K562 (cell line): ENCODE data around the gene CNOT4. TPM values are rescaled to one million over a fixed set of nuclear protein-coding genes. Genes with fewer than 3 reads are reported as not detected.
A peak's percentile ranks its signal among the peaks of the same experiment; 100 is the strongest.

Source experiments
- ADNP ChIP-seq: fragments of 200-800 bp; sonication (Bioruptor generic); IDR thresholded peaks from 2 replicates; pipeline ENCODE4 v1.6.1; 2016; ENCODE audit warnings: missing genetic modification characterization, missing compliant biosample characterization
- ARNT ChIP-seq, 2 experiments: fragments of 450-650 bp; IDR thresholded peaks; 2 replicates each; pipeline ENCODE4 v1.6.1; 2016; ENCODE audit warnings: mild to moderate bottlenecking in 1 of 2
- CHD2 ChIP-seq: IDR thresholded peaks from 2 replicates; pipeline ENCODE4 v1.6.1; 2011; ENCODE audit warnings: low read depth, low read length
- CREM ChIP-seq: IDR thresholded peaks from 2 replicates; pipeline ENCODE4 v1.6.1; 2014; ENCODE audit warnings: antibody characterized with exemption, low read depth
- DIDO1 ChIP-seq: fragments of 450-650 bp; IDR thresholded peaks from 2 replicates; pipeline ENCODE4 v1.6.1; 2016; ENCODE audit warnings: low read depth, missing biosample characterization, missing genetic modification characterization
- DPF2 ChIP-seq: fragments of 450-650 bp; IDR thresholded peaks from 2 replicates; pipeline ENCODE4 v1.6.1; 2016
- HIVEP1 ChIP-seq: fragments of 250-450 bp; sonication (Bioruptor Pico); IDR thresholded peaks from 2 replicates; pipeline ENCODE4 v1.4.0; 2020; ENCODE audit warnings: mild to moderate bottlenecking
- PHF8 ChIP-seq: fragments of 200-600 bp; sonication (generic); IDR thresholded peaks from 2 replicates; pipeline ENCODE4 v1.6.1; 2012; ENCODE audit warnings: mixed run types, mild to moderate bottlenecking, inconsistent platforms, low read length, moderate library complexity, borderline replicate concordance
- RAD21 ChIP-seq, 2 experiments: fragments of 250-450 bp in 1 of 2; fragments of 450-650 bp in 1 of 2; sonication (Bioruptor Pico) in 1 of 2; formaldehyde crosslinking in 1 of 2; IDR thresholded peaks in 1 of 2; conservative IDR thresholded peaks in 1 of 2; 2 replicates each; pipeline versions ENCODE4 v1.4.0 to v1.8.0; 2020 to 2022; ENCODE audit warnings: mild to moderate bottlenecking in 2 of 2, moderate library complexity in 1 of 2
- SMARCC2 ChIP-seq: fragments of 450-650 bp; IDR thresholded peaks from 2 replicates; pipeline ENCODE4 v1.6.1; 2017; ENCODE audit warnings: antibody characterized with exemption, moderate library complexity, mild to moderate bottlenecking, low read depth
- SRSF7 ChIP-seq: fragments of 200-400 bp; formaldehyde crosslinking; optimal IDR thresholded peaks from 2 replicates; pipeline ENCODE3; 2017; ENCODE audit warnings: mild to moderate bottlenecking, low read depth, low read length
- TFAM ChIP-seq: fragments of 250-450 bp; sonication (Bioruptor Pico); conservative IDR thresholded peaks from 2 replicates; pipeline ENCODE4 v1.5.0; 2021; ENCODE audit warnings: mild to moderate bottlenecking, moderate library complexity
- ZNF140 ChIP-seq: fragments of 250-450 bp; sonication (Bioruptor Pico); IDR thresholded peaks from 2 replicates; pipeline ENCODE4 v1.8.0; 2021; ENCODE audit warnings: moderate library complexity, mild to moderate bottlenecking, inconsistent platforms
- ZNF408 ChIP-seq: fragments of 250-450 bp; sonication (Bioruptor Pico); IDR thresholded peaks from 2 replicates; pipeline ENCODE4 v1.4.0; 2020; ENCODE audit warnings: low read depth, mild to moderate bottlenecking, moderate library complexity
- polyA plus RNA-seq, 8 experiments: library from polyadenylated mRNA; depleted of rRNA in 4 of 8; stranded (reverse) in 5 of 8; unstranded in 3 of 8; fragments of >200 nt; fragmentation: Nextera tagmentation in 2 of 8; fragmentation: Illumina TruSeq in 1 of 8; extraction: Ambion mirVana in 2 of 8; extraction: Trizol in 1 of 8; gene quantifications; 2 replicates each; pipeline versions ENCODE4 v1.2.1 to v1.2.3, GENCODE V29; 2011 to 2014; ENCODE audit warnings: inconsistent platforms in 1 of 8, missing spikeins in 1 of 8
- total RNA-seq, 7 experiments: library from RNA; depleted of rRNA in 6 of 7; stranded (reverse); fragments of >200 nt in 6 of 7; fragmentation: Illumina TruSeq in 2 of 7; extraction: Trizol in 2 of 7; gene quantifications; 2 replicates each; pipeline versions ENCODE4 v1.2.1 to v1.2.3, GENCODE V29; 2011 to 2021; ENCODE audit warnings: low replicate concordance in 1 of 7
- TF ChIP-seq, protein P1 (sequence below), 2 experiments: IDR thresholded peaks in 1 of 2; conservative IDR thresholded peaks in 1 of 2; 2 replicates each; pipeline ENCODE4 v1.6.1; 2016; ENCODE audit warnings: low read depth in 2 of 2, mild to moderate bottlenecking in 1 of 2, missing compliant biosample characterization in 1 of 2, missing genetic modification characterization in 1 of 2, moderate library complexity in 1 of 2
- TF ChIP-seq, protein P2 (sequence below): fragments of 250-450 bp; sonication (Bioruptor Pico); IDR thresholded peaks from 2 replicates; pipeline ENCODE4 v1.8.0; 2021; ENCODE audit warnings: moderate library complexity, mild to moderate bottlenecking, inconsistent platforms
- TF ChIP-seq, protein P3 (sequence below), 2 experiments: fragments of 150-350 bp in 1 of 2; IDR thresholded peaks; 2 replicates each; pipeline ENCODE4 v1.6.1; 2012 to 2016; ENCODE audit warnings: low read depth in 2 of 2, low read length in 2 of 2, mild to moderate bottlenecking in 1 of 2, moderate library complexity in 1 of 2
- TF ChIP-seq, protein P4 (sequence below): fragments of 250-450 bp; sonication (Bioruptor Pico); IDR thresholded peaks from 2 replicates; pipeline ENCODE4 v1.5.0; 2022; ENCODE audit warnings: mild to moderate bottlenecking

Gene CNOT4
- total and polyA plus RNA-seq, 9 of the 15 experiments (the other 6 are each of a cell fraction or from before 2014, with no cell fraction given), result 8.6 to 24.1 (median 15.4) TPM

DNA sequence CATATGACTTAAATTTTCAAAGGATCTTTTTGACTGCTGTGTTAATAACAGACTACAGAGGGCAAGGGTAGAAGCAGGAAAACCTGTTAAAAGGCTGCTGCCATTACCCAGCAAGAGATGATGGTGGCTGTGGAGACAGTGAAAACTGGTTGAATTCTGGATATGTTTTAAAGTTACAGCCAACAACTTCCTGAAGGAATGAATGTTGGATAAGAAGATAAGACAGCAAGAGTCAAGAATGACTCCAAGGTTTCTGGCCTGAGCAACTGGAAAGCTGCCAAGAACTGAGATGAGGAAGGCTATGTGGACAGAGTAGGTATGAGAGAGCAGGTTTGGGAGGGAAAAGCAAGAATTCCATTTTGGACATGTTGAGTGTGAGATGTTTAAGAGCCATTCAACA lies 19.1 kb downstream of the CNOT4 start (continued):
- TF ChIP-seq, protein P1, sequence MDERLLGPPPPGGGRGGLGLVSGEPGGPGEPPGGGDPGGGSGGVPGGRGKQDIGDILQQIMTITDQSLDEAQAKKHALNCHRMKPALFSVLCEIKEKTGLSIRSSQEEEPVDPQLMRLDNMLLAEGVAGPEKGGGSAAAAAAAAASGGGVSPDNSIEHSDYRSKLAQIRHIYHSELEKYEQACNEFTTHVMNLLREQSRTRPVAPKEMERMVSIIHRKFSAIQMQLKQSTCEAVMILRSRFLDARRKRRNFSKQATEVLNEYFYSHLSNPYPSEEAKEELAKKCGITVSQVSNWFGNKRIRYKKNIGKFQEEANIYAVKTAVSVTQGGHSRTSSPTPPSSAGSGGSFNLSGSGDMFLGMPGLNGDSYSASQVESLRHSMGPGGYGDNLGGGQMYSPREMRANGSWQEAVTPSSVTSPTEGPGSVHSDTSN (CRISPR knock-in tag; IDR thresholded peaks at IDR 0.05; ENCODE audit: low read depth), result no peak
- TF ChIP-seq, protein P1 (tag; conservative IDR thresholded peaks at IDR 0.05; ENCODE audit: low read depth), result no peak
- TF ChIP-seq ZNF140 (no peak), ZNF408 (CRISPR knock-in tag) (no peak), CHD2 (no peak), DIDO1 (no peak), CREM (peak; percentile 7; the same call in 1 of the 2 replicates), SMARCC2 (peak; percentile 48), PHF8 (peak; percentile 12; the same call in 1 of the 2 replicates), DPF2 (peak; percentile 91), TFAM (CRISPR knock-in tag) (no peak), ADNP (tag) (no peak), RAD21 (CRISPR knock-in tag; conservative IDR thresholded peaks at IDR 0.05 in 1 of 2, IDR thresholded peaks at IDR 0.05 in 1 of 2) (0 out of 4 replicates have a peak, but pooled peaks of 1 of the 2 experiments have one; percentile 13), ARNT (IDR thresholded peaks at IDR 0.05) (no peak), HIVEP1 (CRISPR knock-in tag) (no peak), SRSF7 (no peak)
- TF ChIP-seq, protein P2, sequence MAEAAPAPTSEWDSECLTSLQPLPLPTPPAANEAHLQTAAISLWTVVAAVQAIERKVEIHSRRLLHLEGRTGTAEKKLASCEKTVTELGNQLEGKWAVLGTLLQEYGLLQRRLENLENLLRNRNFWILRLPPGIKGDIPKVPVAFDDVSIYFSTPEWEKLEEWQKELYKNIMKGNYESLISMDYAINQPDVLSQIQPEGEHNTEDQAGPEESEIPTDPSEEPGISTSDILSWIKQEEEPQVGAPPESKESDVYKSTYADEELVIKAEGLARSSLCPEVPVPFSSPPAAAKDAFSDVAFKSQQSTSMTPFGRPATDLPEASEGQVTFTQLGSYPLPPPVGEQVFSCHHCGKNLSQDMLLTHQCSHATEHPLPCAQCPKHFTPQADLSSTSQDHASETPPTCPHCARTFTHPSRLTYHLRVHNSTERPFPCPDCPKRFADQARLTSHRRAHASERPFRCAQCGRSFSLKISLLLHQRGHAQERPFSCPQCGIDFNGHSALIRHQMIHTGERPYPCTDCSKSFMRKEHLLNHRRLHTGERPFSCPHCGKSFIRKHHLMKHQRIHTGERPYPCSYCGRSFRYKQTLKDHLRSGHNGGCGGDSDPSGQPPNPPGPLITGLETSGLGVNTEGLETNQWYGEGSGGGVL (CRISPR knock-in tag), result no peak
- TF ChIP-seq, protein P3, sequence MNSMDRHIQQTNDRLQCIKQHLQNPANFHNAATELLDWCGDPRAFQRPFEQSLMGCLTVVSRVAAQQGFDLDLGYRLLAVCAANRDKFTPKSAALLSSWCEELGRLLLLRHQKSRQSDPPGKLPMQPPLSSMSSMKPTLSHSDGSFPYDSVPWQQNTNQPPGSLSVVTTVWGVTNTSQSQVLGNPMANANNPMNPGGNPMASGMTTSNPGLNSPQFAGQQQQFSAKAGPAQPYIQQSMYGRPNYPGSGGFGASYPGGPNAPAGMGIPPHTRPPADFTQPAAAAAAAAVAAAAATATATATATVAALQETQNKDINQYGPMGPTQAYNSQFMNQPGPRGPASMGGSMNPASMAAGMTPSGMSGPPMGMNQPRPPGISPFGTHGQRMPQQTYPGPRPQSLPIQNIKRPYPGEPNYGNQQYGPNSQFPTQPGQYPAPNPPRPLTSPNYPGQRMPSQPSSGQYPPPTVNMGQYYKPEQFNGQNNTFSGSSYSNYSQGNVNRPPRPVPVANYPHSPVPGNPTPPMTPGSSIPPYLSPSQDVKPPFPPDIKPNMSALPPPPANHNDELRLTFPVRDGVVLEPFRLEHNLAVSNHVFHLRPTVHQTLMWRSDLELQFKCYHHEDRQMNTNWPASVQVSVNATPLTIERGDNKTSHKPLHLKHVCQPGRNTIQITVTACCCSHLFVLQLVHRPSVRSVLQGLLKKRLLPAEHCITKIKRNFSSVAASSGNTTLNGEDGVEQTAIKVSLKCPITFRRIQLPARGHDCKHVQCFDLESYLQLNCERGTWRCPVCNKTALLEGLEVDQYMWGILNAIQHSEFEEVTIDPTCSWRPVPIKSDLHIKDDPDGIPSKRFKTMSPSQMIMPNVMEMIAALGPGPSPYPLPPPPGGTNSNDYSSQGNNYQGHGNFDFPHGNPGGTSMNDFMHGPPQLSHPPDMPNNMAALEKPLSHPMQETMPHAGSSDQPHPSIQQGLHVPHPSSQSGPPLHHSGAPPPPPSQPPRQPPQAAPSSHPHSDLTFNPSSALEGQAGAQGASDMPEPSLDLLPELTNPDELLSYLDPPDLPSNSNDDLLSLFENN (IDR thresholded peaks at IDR 0.05; ENCODE audit: low read depth in 2 of 2, low read length in 2 of 2), result no peak
- TF ChIP-seq, protein P4, sequence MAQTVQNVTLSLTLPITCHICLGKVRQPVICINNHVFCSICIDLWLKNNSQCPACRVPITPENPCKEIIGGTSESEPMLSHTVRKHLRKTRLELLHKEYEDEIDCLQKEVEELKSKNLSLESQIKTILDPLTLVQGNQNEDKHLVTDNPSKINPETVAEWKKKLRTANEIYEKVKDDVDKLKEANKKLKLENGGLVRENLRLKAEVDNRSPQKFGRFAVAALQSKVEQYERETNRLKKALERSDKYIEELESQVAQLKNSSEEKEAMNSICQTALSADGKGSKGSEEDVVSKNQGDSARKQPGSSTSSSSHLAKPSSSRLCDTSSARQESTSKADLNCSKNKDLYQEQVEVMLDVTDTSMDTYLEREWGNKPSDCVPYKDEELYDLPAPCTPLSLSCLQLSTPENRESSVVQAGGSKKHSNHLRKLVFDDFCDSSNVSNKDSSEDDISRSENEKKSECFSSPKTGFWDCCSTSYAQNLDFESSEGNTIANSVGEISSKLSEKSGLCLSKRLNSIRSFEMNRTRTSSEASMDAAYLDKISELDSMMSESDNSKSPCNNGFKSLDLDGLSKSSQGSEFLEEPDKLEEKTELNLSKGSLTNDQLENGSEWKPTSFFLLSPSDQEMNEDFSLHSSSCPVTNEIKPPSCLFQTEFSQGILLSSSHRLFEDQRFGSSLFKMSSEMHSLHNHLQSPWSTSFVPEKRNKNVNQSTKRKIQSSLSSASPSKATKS (CRISPR knock-in tag), result no peak
